GM10847 (cell line): ENCODE results near the gene CCBE1.

Source experiments
- POLR2A ChIP-seq: IDR thresholded peaks from 2 replicates; pipeline ENCODE4 v1.6.1; 2011; ENCODE audit not compliant: insufficient read length; ENCODE audit errors: extremely low read depth

CCBE1 gene

GRCh38 chr18:59451963-59452362 lies 245.3 kb downstream of the CCBE1 start:
- no peak for TF ChIP-seq POLR2A

GRCh38 chr18:59451073-59451472 lies 246.2 kb downstream of the CCBE1 start:
- TF ChIP-seq POLR2A = no peak

- TF ChIP-seq POLR2A = no peak
Observed at GRCh38 chr18:59448546-59448945, 248.7 kb downstream of the CCBE1 start.

- no peak for TF ChIP-seq POLR2A
Observed at GRCh38 chr18:59446012-59446411, 251.2 kb downstream of the CCBE1 start.

GRCh38 chr18:59437851-59438569 lies 259.2 kb downstream of the CCBE1 start:
- TF ChIP-seq POLR2A = no peak

- TF ChIP-seq POLR2A = no peak
Observed at GRCh38 chr18:59432803-59433597, 264.2 kb downstream of the CCBE1 start.

- no peak for TF ChIP-seq POLR2A
Observed at GRCh38 chr18:59431131-59431530, 266.1 kb downstream of the CCBE1 start.

GRCh38 chr18:59429608-59430007 lies 267.6 kb downstream of the CCBE1 start:
- TF ChIP-seq POLR2A = no peak

- TF ChIP-seq POLR2A = no peak
Observed at GRCh38 chr18:59428018-59428417, 269.2 kb downstream of the CCBE1 start.

GRCh38 chr18:59426855-59427254 lies 270.4 kb downstream of the CCBE1 start:
- no peak for TF ChIP-seq POLR2A

GRCh38 chr18:59423259-59423658 lies 274.0 kb downstream of the CCBE1 start:
- TF ChIP-seq POLR2A = no peak

GRCh38 chr18:59420244-59420643 lies 277.0 kb downstream of the CCBE1 start:
- no peak for TF ChIP-seq POLR2A

- TF ChIP-seq POLR2A = no peak
Observed at GRCh38 chr18:59419386-59419785, 277.8 kb downstream of the CCBE1 start.

- no peak for TF ChIP-seq POLR2A
Observed at GRCh38 chr18:59416818-59417217, 280.4 kb downstream of the CCBE1 start.

- TF ChIP-seq POLR2A = no peak
Observed at GRCh38 chr18:59414111-59414653, 283.0 kb downstream of the CCBE1 start.

GRCh38 chr18:59402432-59403090 lies 294.7 kb downstream of the CCBE1 start:
- no peak for TF ChIP-seq POLR2A
